Measurements from ENCODE around the gene THSD4. TPM values are rescaled to one million over a fixed set of nuclear protein-coding genes. Genes with fewer than 3 reads are reported as not detected.

Gene THSD4
- total and polyA plus RNA-seq, 9 of the 15 experiments (the other 6 are each of a cell fraction or from before 2014, with no cell fraction given) = 0.04 TPM; not detected in 5

GRCh38 chr15:71468715-71469114, 353.4 kb downstream of the THSD4 start:
- ChIA-PET CTCF (ENCODE audit: low intra/inter-chr PET ratio) (no interaction called here), POLR2A (no interaction called here)
- no peak overlapping the region for H3K27ac ChIP-seq (ENCODE audit: extremely low read depth, low read depth, low read length)
- in situ Hi-C loops (cut with MboI) = no loop called here
- DNase-seq (ENCODE audit: extremely low read depth in 1 of 4, low spot score in 3 of 4) (no peak), ATAC-seq (no peak), FAIRE-seq (no peak)
- H3K27me3 ChIP-seq (ENCODE audit: control insufficient read depth in 2 of 2, insufficient read depth in 2 of 2, low read length in 2 of 2) = peaks cover 0 to 2% of the 10 kb centered on the region in 2 experiments; a peak in 1 of 5 replicates
- H3K4me1 ChIP-seq (replicated peaks in 1 of 2; ENCODE audit: control insufficient read depth in 2 of 2, insufficient read depth in 2 of 2, low read length in 2 of 2) = no peaks in the 10 kb centered on the region
- H3K36me3 ChIP-seq (ENCODE audit: control insufficient read depth, insufficient read depth, low read length) = no peaks in the 10 kb centered on the region
- no peaks in the 10 kb centered on the region for H3K9me1 ChIP-seq (ENCODE audit: control insufficient read depth, insufficient read depth, low read length)
- H4K20me1 ChIP-seq (replicated peaks; ENCODE audit: control insufficient read depth, insufficient read depth, low read length) = no peaks in the 10 kb centered on the region; the same call in 1 of the 2 replicates
- no peaks in the 10 kb centered on the region for H3K79me2 ChIP-seq (ENCODE audit: control insufficient read depth, insufficient read depth, low read length)
- 0% methylated on average over 1 of the region's 1 CpG for WGBS (ENCODE audit: insufficient coverage, low coverage, missing lambda C conversion rate)
- H2AFZ ChIP-seq (ENCODE audit: low read depth, low read length) = no peak overlapping the region
- H3K4me3 ChIP-seq = no peak overlapping the region
- intact Hi-C loops (cut with micrococcal nuclease) = no loop called here
- H3K9ac ChIP-seq (ENCODE audit: insufficient read depth in 1 of 2, low read depth in 2 of 2, low read length in 2 of 2) = no peak overlapping the region
- no peak overlapping the region for H3K4me2 ChIP-seq (ENCODE audit: insufficient read depth, low read length)
- H3K9me3 ChIP-seq (replicated peaks; ENCODE audit: control insufficient read depth, insufficient read depth, low read depth, low read length) = no peaks in the 10 kb centered on the region
- no TSS peak for BruUV-seq (replicated peaks)
- no peak for TF ChIP-seq XRCC5 (IDR thresholded peaks at IDR 0.05; ENCODE audit: low read depth, low read length)
- no peak for TF ChIP-seq BCLAF1 (IDR thresholded peaks at IDR 0.05; ENCODE audit: borderline replicate concordance in 1 of 2, control insufficient read depth in 1 of 2, low read depth in 2 of 2, low read length in 1 of 2)
- TF ChIP-seq TBP (optimal IDR thresholded peaks at IDR 0.05; ENCODE audit: low read depth, low read length) = no peak
- no peak for TF ChIP-seq NR0B1 (IDR thresholded peaks at IDR 0.05; ENCODE audit: partially characterized antibody)
- peak; percentile 77 for TF ChIP-seq TFE3 (CRISPR knock-in tag; IDR thresholded peaks at IDR 0.05)
- no peak for TF ChIP-seq LARP7 (IDR thresholded peaks at IDR 0.05)
- no peak for TF ChIP-seq KHSRP (IDR thresholded peaks at IDR 0.05)
- no peak for TF ChIP-seq FUS (optimal IDR thresholded peaks at IDR 0.05; ENCODE audit: low read depth, low read length)
- TF ChIP-seq ZNF212 (CRISPR knock-in tag; IDR thresholded peaks at IDR 0.05) = no peak
- TF ChIP-seq RAD51 (IDR thresholded peaks at IDR 0.05; ENCODE audit: borderline replicate concordance, low read depth) = peak; percentile 38; the same call in 1 of the 2 replicates
- no peak for TF ChIP-seq SMC3 (conservative IDR thresholded peaks at IDR 0.05; ENCODE audit: insufficient read depth, low read depth, low read length)
- no peak for TF ChIP-seq HNRNPLL (IDR thresholded peaks at IDR 0.05; ENCODE audit: low read depth, low read length, poor library complexity, severe bottlenecking)
- no peak for TF ChIP-seq NRF1 (conservative IDR thresholded peaks at IDR 0.05 in 1 of 2, IDR thresholded peaks at IDR 0.05 in 1 of 2)
- peak; percentile 31; the same call in 1 of the 2 replicates for TF ChIP-seq TOE1 (IDR thresholded peaks at IDR 0.05; ENCODE audit: borderline replicate concordance)
- no peak for TF ChIP-seq TOE1 (CRISPR knock-in tag; IDR thresholded peaks at IDR 0.05; ENCODE audit: borderline replicate concordance, low read depth)
- 0 out of 2 replicates have a peak, but pooled peaks have one; percentile 15 for TF ChIP-seq HCFC1 (IDR thresholded peaks at IDR 0.05; ENCODE audit: low read depth, low read length)
- peak; percentile 37; the same call in 1 of the 2 replicates for TF ChIP-seq USF2 (CRISPR knock-in tag; IDR thresholded peaks at IDR 0.05)
